HepG2 (cell line): ENCODE measurements around the gene TGFBR1. TPM values are rescaled to one million over a fixed set of nuclear protein-coding genes. Genes with fewer than 3 reads are reported as not detected.

Experiments
- ATAC-seq: fragments of 200-7000 bp; cut with Tn5 transposase; 3 replicates; pipeline ENCODE4 v1.9.1; 2020; ENCODE audit warnings: mild to moderate bottlenecking, moderate library complexity
- BruUV-seq: library from RNA; stranded (reverse); fragments of 400-500 nt; replicated peaks from 2 replicates; lab custom pipeline; 2021; lab: Mats Ljungman, UMichigan
- CTCF ChIA-PET: fragments of 300-600 bp; formaldehyde crosslinking; extraction: SDS; loops from one replicate; lab custom pipeline; 2021; ENCODE audit warnings: low total read pairs, inconsistent platforms, low intra/inter-chr PET ratio; lab: Yijun Ruan, JAX
- POLR2A ChIA-PET: fragments of 350-600 bp; sonication (Branson Sonifier 250); formaldehyde crosslinking; loops from one replicate; lab custom pipeline; 2020; ENCODE audit warnings: antibody characterized with exemption, inconsistent platforms; lab: Yijun Ruan, JAX
- DNase-seq: peaks from one replicate; pipeline ENCODE4 v3.0.0-alpha.2; 2015; ENCODE audit warnings: low spot score
- FAIRE-seq: peaks from 3 replicates; lab custom pipeline; 2011; peaks lifted over from hg19 to GRCh38; lab: Jason Lieb, UNC
- H2AFZ ChIP-seq: one replicate; pipeline ENCODE4 v1.6.1; 2011; ENCODE audit warnings: low read length, inconsistent platforms
- H3K27ac ChIP-seq: fragments of 300-600 bp; 3 replicates; pipeline ENCODE4 v1.8.0; 2011; ENCODE audit warnings: mixed run types, mild to moderate bottlenecking, mixed read lengths, low read length, inconsistent platforms; ENCODE audit not compliant: insufficient read depth; ENCODE audit errors: extremely low read length
- H3K27me3 ChIP-seq, 2 experiments: fragments of 200-600 bp in 1 of 2; 2 replicates in 1 of 2; 3 replicates in 1 of 2; pipeline versions ENCODE4 v1.6.0 to v1.8.0; 2011; ENCODE audit warnings: low read length in 2 of 2, mild to moderate bottlenecking in 2 of 2, moderate library complexity in 2 of 2, inconsistent platforms in 1 of 2; ENCODE audit not compliant: insufficient read depth in 2 of 2, control insufficient read depth in 1 of 2
- H3K36me3 ChIP-seq, 2 experiments: fragments of 200-600 bp in 1 of 2; replicated peaks in 1 of 2; 2 replicates in 1 of 2; 3 replicates in 1 of 2; pipeline versions ENCODE4 v1.5.1 to v1.8.0; 2011; ENCODE audit warnings: low read length in 2 of 2, inconsistent platforms in 1 of 2; ENCODE audit not compliant: insufficient read depth in 2 of 2, control insufficient read depth in 1 of 2
- H3K4me1 ChIP-seq: 2 replicates; pipeline ENCODE4 v1.5.1; 2012; ENCODE audit warnings: low read length, inconsistent platforms; ENCODE audit not compliant: insufficient read depth
- H3K4me2 ChIP-seq: 2 replicates; pipeline ENCODE4 v1.6.0; 2011; ENCODE audit warnings: low read depth, low read length, inconsistent platforms
- H3K4me3 ChIP-seq, 3 experiments: fragments of 200-600 bp in 1 of 3; sonication (generic), shearing (Covaris generic) in 1 of 3; replicated peaks in 1 of 3; 2 replicates each; pipeline ENCODE4 v1.5.1; 2011 to 2016; ENCODE audit warnings: low read length in 3 of 3, inconsistent platforms in 2 of 3, low read depth in 2 of 3, mild to moderate bottlenecking in 2 of 3, control low read depth in 1 of 3, mixed read lengths in 1 of 3; ENCODE audit not compliant: insufficient read depth in 1 of 3
- H3K79me2 ChIP-seq: one replicate; pipeline ENCODE4 v1.6.1; 2011; ENCODE audit warnings: low read length, inconsistent platforms; ENCODE audit not compliant: insufficient read depth
- H3K9ac ChIP-seq: 2 replicates; pipeline ENCODE4 v1.6.0; 2011; ENCODE audit warnings: mild to moderate bottlenecking, low read depth, low read length, inconsistent platforms; ENCODE audit not compliant: insufficient read depth
- H3K9me3 ChIP-seq: 2 replicates; pipeline ENCODE4 v1.5.1; 2012; ENCODE audit warnings: mild to moderate bottlenecking, low read length
- H4K20me1 ChIP-seq: 2 replicates; pipeline ENCODE4 v1.6.0; 2011; ENCODE audit warnings: inconsistent platforms, mild to moderate bottlenecking, low read length, moderate library complexity; ENCODE audit not compliant: insufficient read depth
- BHLHE40 ChIP-seq: IDR thresholded peaks from 2 replicates; pipeline ENCODE4 v1.6.1; 2011; ENCODE audit warnings: low read length, improper control_type of control experiment
- FOXA3 ChIP-seq: IDR thresholded peaks from 2 replicates; pipeline ENCODE4 v1.6.1; 2016; ENCODE audit warnings: missing genetic modification reagents, missing compliant biosample characterization
- GRHL1 ChIP-seq: sonication (generic); formaldehyde crosslinking; conservative IDR thresholded peaks from 2 replicates; pipeline ENCODE4 v1.8.0; 2022; ENCODE audit warnings: missing genetic modification reagents
- KAT8 ChIP-seq: IDR thresholded peaks from 2 replicates; pipeline ENCODE4 v1.6.1; 2016; ENCODE audit warnings: missing genetic modification reagents, missing compliant biosample characterization
- MAF1 ChIP-seq: sonication (generic); formaldehyde crosslinking; IDR thresholded peaks from 2 replicates; pipeline ENCODE4 v1.5.0; 2020; ENCODE audit warnings: missing genetic modification reagents, borderline replicate concordance
- MED13 ChIP-seq: sonication (generic); formaldehyde crosslinking; IDR thresholded peaks from 2 replicates; pipeline ENCODE4 v1.5.0; 2020; ENCODE audit warnings: missing genetic modification reagents
- RFX5 ChIP-seq: IDR thresholded peaks from 2 replicates; pipeline ENCODE4 v1.6.1; 2011; ENCODE audit warnings: low read depth, low read length, improper control_type of control experiment
- SMYD3 ChIP-seq: sonication (generic); formaldehyde crosslinking; IDR thresholded peaks from 2 replicates; pipeline ENCODE4 v1.8.1; 2023; ENCODE audit warnings: mild to moderate bottlenecking, missing genetic modification reagents
- TGIF2 ChIP-seq: IDR thresholded peaks from 2 replicates; pipeline ENCODE4 v1.6.1; 2016; ENCODE audit warnings: control low read depth, missing compliant biosample characterization
- THYN1 ChIP-seq: sonication (generic); formaldehyde crosslinking; IDR thresholded peaks from 2 replicates; pipeline ENCODE4 v1.8.1; 2023; ENCODE audit warnings: low read depth, mild to moderate bottlenecking, moderate library complexity, missing genetic modification reagents, borderline replicate concordance
- XBP1 ChIP-seq: sonication (generic); formaldehyde crosslinking; IDR thresholded peaks from 2 replicates; pipeline ENCODE4 v1.5.0; 2020; ENCODE audit warnings: missing genetic modification reagents
- ZNF280D ChIP-seq: sonication (generic); formaldehyde crosslinking; IDR thresholded peaks from 2 replicates; pipeline ENCODE4 v1.5.1; 2020; ENCODE audit warnings: mild to moderate bottlenecking, missing genetic modification reagents
- ZNF567 ChIP-seq: sonication (generic); formaldehyde crosslinking; IDR thresholded peaks from 2 replicates; pipeline ENCODE4 v1.8.1; 2023; ENCODE audit warnings: mild to moderate bottlenecking, missing genetic modification reagents, borderline replicate concordance
- ZNF768 ChIP-seq: sonication (generic); formaldehyde crosslinking; IDR thresholded peaks from 2 replicates; pipeline ENCODE4 v1.4.0; 2020; ENCODE audit warnings: missing genetic modification reagents
- WGBS: methylation state at CpG from one replicate; pipeline ENCODE4 v1.1.6; 2017; ENCODE audit warnings: low lambda C conversion rate; 5-methylcytosine and 5-hydroxymethylcytosine counted together
- in situ Hi-C: cut with HindIII; loops from 2 replicates; pipeline ENCODE4 v1.10.0; 2017; ENCODE audit warnings: low pct_unique_long_range_greater_than_20kb; ENCODE audit not compliant: extremely low pct_ligation_motif_present
- intact Hi-C: fragments of 100-400 bp; cut with micrococcal nuclease; formaldehyde crosslinking; loops from one replicate; pipeline ENCODE4 v1.10.0; 2022; ENCODE audit not compliant: unreplicated experiment
- polyA plus RNA-seq, 8 experiments: library from polyadenylated mRNA; depleted of rRNA in 3 of 8; stranded (reverse) in 7 of 8; unstranded in 1 of 8; fragments of >200 nt; fragmentation: Illumina TruSeq in 4 of 8; extraction: Trizol in 4 of 8; gene quantifications; 2 replicates each; pipeline versions ENCODE4 v1.2.1 to v1.2.3, GENCODE V29; 2011 to 2016; ENCODE audit warnings: low read depth in 4 of 8, missing spikeins in 1 of 8, mixed read lengths in 1 of 8; ENCODE audit not compliant: insufficient read depth in 1 of 8
- total RNA-seq, 5 experiments: library from RNA; depleted of rRNA; stranded (reverse); fragments of >200 nt; fragmentation: Illumina TruSeq; extraction: Trizol; gene quantifications; 2 replicates each; pipeline ENCODE4 v1.2.3, GENCODE V29; 2016; ENCODE audit warnings: low read depth in 1 of 5

The TGFBR1 gene
- total and polyA plus RNA-seq, 2 of the 13 experiments (the other 11 are each of a cell fraction or from before 2014, with no cell fraction given), result 16.8 to 23.9 TPM

GRCh38 chr9:99071313-99072039 lies 33.4 kb upstream of the TGFBR1 start (continued):
- no peak for TF ChIP-seq ZNF280D
- TF ChIP-seq FOXA3, result no peak
- TF ChIP-seq MAF1 (CRISPR knock-in tag), result no peak
- no peak for TF ChIP-seq TGIF2 (CRISPR knock-in tag)
- no peak for TF ChIP-seq RFX5
- no peak for TF ChIP-seq THYN1 (CRISPR knock-in tag)
- no peak for TF ChIP-seq ZNF768 (CRISPR knock-in tag)
- TF ChIP-seq ZNF567 (CRISPR knock-in tag), result no peak

GRCh38 chr9:99072040-99072394 lies 32.9 kb upstream of the TGFBR1 start:
- ChIA-PET CTCF (no interaction called here), POLR2A (no interaction called here)
- ATAC-seq, result no peak
- no peak for FAIRE-seq
- Histone ChIP-seq H3K4me1 (no peaks in the 10 kb centered on the region), H3K9ac (no peak overlapping the region), H3K4me2 (no peak overlapping the region), H3K4me3 (no peak overlapping the region), H3K79me2 (no peaks in the 10 kb centered on the region), H3K27me3 (0 out of 5 replicates have a peak, but pooled peaks cover 2% of the 10 kb centered on the region in 2 experiments), H3K9me3 (no peaks in the 10 kb centered on the region), H3K36me3 (no peaks in the 10 kb centered on the region), H2AFZ (no peak overlapping the region), H3K27ac (no peak overlapping the region), H4K20me1 (no peaks in the 10 kb centered on the region)
- TF ChIP-seq MED13 (no peak), KAT8 (CRISPR knock-in tag) (no peak), XBP1 (CRISPR knock-in tag) (no peak), SMYD3 (CRISPR knock-in tag) (no peak), GRHL1 (CRISPR knock-in tag) (no peak), BHLHE40 (no peak)
- no TSS peak for BruUV-seq
- in situ Hi-C loops (no loop called here), intact Hi-C loops (no loop called here)
- 59% methylated on average over 3 of the region's 6 CpGs for WGBS
- no peak for DNase-seq
